H1 (cell line): ENCODE results near the gene COL4A2. TPM values are rescaled to one million over a fixed set of nuclear protein-coding genes. Genes with fewer than 3 reads are reported as not detected.
A peak's percentile ranks its signal among the peaks of the same experiment; 100 is the strongest.

Source experiments
- CTCF ChIA-PET: fragments of 300-600 bp; sonication (Branson Sonifier 250); formaldehyde crosslinking; loops from one replicate; lab custom pipeline; 2021; ENCODE audit not compliant: partially characterized antibody; lab: Charles Lee
- POLR2A ChIA-PET: fragments of 300-600 bp; sonication (Branson Sonifier 250); formaldehyde crosslinking; loops from one replicate; lab custom pipeline; 2021; ENCODE audit warnings: inconsistent platforms; ENCODE audit not compliant: partially characterized antibody; lab: Charles Lee
- DNase-seq, 2 experiments: peaks; one replicate each; pipeline versions ENCODE4 v3.0.0 to v3.0.0-alpha.2; 2010 to 2022; ENCODE audit warnings: low spot score in 2 of 2, low read depth in 1 of 2, mixed read lengths in 1 of 2
- FAIRE-seq: peaks from 2 replicates; lab custom pipeline; 2011; peaks lifted over from hg19 to GRCh38; lab: Jason Lieb, UNC
- H2AFZ ChIP-seq: 2 replicates; pipeline ENCODE4 v1.8.1; 2012; ENCODE audit warnings: low read length, inconsistent platforms
- H2AK5ac ChIP-seq: 2 replicates; pipeline ENCODE4 v1.6.1; 2013; ENCODE audit warnings: low read depth, low read length
- H2BK120ac ChIP-seq: replicated peaks from 2 replicates; pipeline ENCODE3; 2013; ENCODE audit warnings: low read depth, low read length, inconsistent platforms
- H2BK12ac ChIP-seq: 2 replicates; pipeline ENCODE4 v1.6.1; 2013; ENCODE audit warnings: low read depth, low read length
- H2BK15ac ChIP-seq: 2 replicates; pipeline ENCODE4 v1.6.1; 2013; ENCODE audit warnings: low read length
- H2BK20ac ChIP-seq: 2 replicates; pipeline ENCODE4 v1.6.1; 2013; ENCODE audit warnings: low read length
- H2BK5ac ChIP-seq: 2 replicates; pipeline ENCODE4 v1.6.1; 2013; ENCODE audit warnings: low read depth, low read length
- H3K14ac ChIP-seq: 2 replicates; pipeline ENCODE4 v1.6.1; 2013; ENCODE audit warnings: inconsistent platforms; ENCODE audit not compliant: insufficient read length
- H3K18ac ChIP-seq: 2 replicates; pipeline ENCODE4 v1.6.1; 2013; ENCODE audit warnings: low read length; ENCODE audit errors: extremely low read depth
- H3K23ac ChIP-seq: 2 replicates; pipeline ENCODE4 v1.6.1; 2013; ENCODE audit warnings: inconsistent platforms; ENCODE audit not compliant: insufficient read length
- H3K23me2 ChIP-seq: 2 replicates; pipeline ENCODE4 v1.6.1; 2013; ENCODE audit warnings: low read depth, low read length
- H3K27ac ChIP-seq: 2 replicates; pipeline ENCODE4 v1.6.1; 2011; ENCODE audit warnings: low read depth, low read length, inconsistent platforms
- H3K27me3 ChIP-seq, 4 experiments: replicated peaks in 1 of 4; 1 replicate in 1 of 4; 2 replicates in 3 of 4; pipeline versions ENCODE4 v1.6.1 to v1.8.1; 2011 to 2013; ENCODE audit warnings: low read length in 3 of 4, mild to moderate bottlenecking in 3 of 4, inconsistent platforms in 2 of 4, mixed read lengths in 2 of 4, moderate library complexity in 1 of 4; ENCODE audit not compliant: control insufficient read depth in 3 of 4, insufficient read depth in 3 of 4; ENCODE audit errors: extremely low read depth in 1 of 4
- H3K36me3 ChIP-seq, 4 experiments: 2 replicates each; pipeline versions ENCODE4 v1.6.1 to v1.8.1; 2011 to 2013; ENCODE audit warnings: mild to moderate bottlenecking in 4 of 4, low read length in 3 of 4, moderate library complexity in 2 of 4, control low read depth in 1 of 4, inconsistent platforms in 1 of 4; ENCODE audit not compliant: insufficient read depth in 4 of 4, control insufficient read depth in 2 of 4
- H3K4ac ChIP-seq: replicated peaks from 2 replicates; pipeline ENCODE3; 2013; ENCODE audit warnings: low read length, low read depth, mixed read lengths, inconsistent platforms; ENCODE audit not compliant: insufficient read length
- H3K4me1 ChIP-seq, 4 experiments: replicated peaks in 1 of 4; 1 replicate in 1 of 4; 2 replicates in 3 of 4; pipeline versions ENCODE4 v1.6.1 to v1.8.1; 2011 to 2013; ENCODE audit warnings: low read length in 3 of 4, inconsistent platforms in 2 of 4, mixed read lengths in 1 of 4; ENCODE audit not compliant: insufficient read depth in 4 of 4, control insufficient read depth in 3 of 4
- H3K4me2 ChIP-seq, 2 experiments: 2 replicates each; pipeline versions ENCODE4 v1.6.1 to v1.8.1; 2011 to 2013; ENCODE audit warnings: low read depth in 2 of 2, low read length in 2 of 2, control low read depth in 1 of 2, inconsistent platforms in 1 of 2, mild to moderate bottlenecking in 1 of 2; ENCODE audit not compliant: insufficient read depth in 1 of 2
- H3K4me3 ChIP-seq, 4 experiments: fragments of 200-600, 300-600 bp in 1 of 4; sonication (generic), shearing (Covaris generic), sonication (Bioruptor Twin) in 1 of 4; 2 replicates each; pipeline versions ENCODE4 v1.5.1 to v1.8.1; 2011 to 2016; ENCODE audit warnings: low read length in 4 of 4, low read depth in 3 of 4, control low read depth in 2 of 4, inconsistent platforms in 2 of 4, mild to moderate bottlenecking in 2 of 4, mixed read lengths in 1 of 4, moderate library complexity in 1 of 4; ENCODE audit not compliant: insufficient read depth in 2 of 4; ENCODE audit errors: extremely low read depth in 1 of 4
- H3K56ac ChIP-seq: replicated peaks from 2 replicates; pipeline ENCODE3; 2013; ENCODE audit warnings: low read depth, mild to moderate bottlenecking, mixed read lengths, low read length, inconsistent platforms; ENCODE audit not compliant: insufficient read length
- H3K79me1 ChIP-seq: 2 replicates; pipeline ENCODE4 v1.6.1; 2013; ENCODE audit warnings: low read depth, low read length, control low read depth
- H3K79me2 ChIP-seq, 2 experiments: 2 replicates each; pipeline versions ENCODE4 v1.6.1 to v1.8.1; 2012 to 2013; ENCODE audit warnings: low read length in 2 of 2, mild to moderate bottlenecking in 2 of 2, inconsistent platforms in 1 of 2; ENCODE audit not compliant: insufficient read depth in 2 of 2, control insufficient read depth in 1 of 2
- H3K9ac ChIP-seq, 4 experiments: replicated peaks in 1 of 4; 1 replicate in 1 of 4; 2 replicates in 3 of 4; pipeline versions ENCODE4 v1.6.1 to v1.8.1; 2011 to 2013; ENCODE audit warnings: low read depth in 3 of 4, low read length in 3 of 4, control low read depth in 2 of 4, mild to moderate bottlenecking in 2 of 4, moderate library complexity in 2 of 4, inconsistent platforms in 1 of 4; ENCODE audit errors: extremely low read depth in 1 of 4
- H3K9me3 ChIP-seq, 2 experiments: 2 replicates each; pipeline versions ENCODE4 v1.6.1 to v1.8.1; 2012 to 2013; ENCODE audit warnings: mild to moderate bottlenecking in 2 of 2, moderate library complexity in 2 of 2, control low read depth in 1 of 2, inconsistent platforms in 1 of 2, low read depth in 1 of 2, low read length in 1 of 2, mixed read lengths in 1 of 2; ENCODE audit not compliant: insufficient read depth in 2 of 2
- H4K20me1 ChIP-seq, 2 experiments: replicated peaks in 1 of 2; 2 replicates each; pipeline versions ENCODE3 to v1.8.1; 2011 to 2013; ENCODE audit warnings: inconsistent platforms in 2 of 2, low read length in 2 of 2, mild to moderate bottlenecking in 1 of 2; ENCODE audit not compliant: insufficient read depth in 2 of 2, control insufficient read depth in 1 of 2
- H4K5ac ChIP-seq: 2 replicates; pipeline ENCODE4 v1.6.1; 2013; ENCODE audit warnings: low read length, low read depth, mixed read lengths, inconsistent platforms; ENCODE audit not compliant: insufficient read length
- H4K8ac ChIP-seq: 2 replicates; pipeline ENCODE4 v1.8.0; 2013; ENCODE audit warnings: mild to moderate bottlenecking, moderate library complexity, low read length, inconsistent platforms; ENCODE audit not compliant: insufficient read depth; ENCODE audit errors: extremely low read depth
- H4K91ac ChIP-seq: replicated peaks from 2 replicates; pipeline ENCODE3; 2013; ENCODE audit warnings: low read length, mixed read lengths, inconsistent platforms; ENCODE audit not compliant: insufficient read length
- CTBP2 ChIP-seq: IDR thresholded peaks from 2 replicates; pipeline ENCODE4 v1.7.0; 2011; ENCODE audit warnings: borderline replicate concordance, mild to moderate bottlenecking, moderate library complexity, mixed read lengths, low read length; ENCODE audit not compliant: insufficient read depth, insufficient read length
- GTF2F1 ChIP-seq: IDR thresholded peaks from 2 replicates; pipeline ENCODE4 v1.6.1; 2012; ENCODE audit warnings: low read depth, low read length, improper control_type of control experiment, borderline replicate concordance
- HDAC6 ChIP-seq: IDR thresholded peaks from one replicate; pipeline ENCODE4 v1.7.1; 2012; ENCODE audit warnings: low read depth, mild to moderate bottlenecking, inconsistent platforms, low read length, moderate library complexity
- RXRA ChIP-seq: IDR thresholded peaks from 2 replicates; pipeline ENCODE4 v1.6.1; 2011; ENCODE audit warnings: low read depth, mild to moderate bottlenecking, low read length, moderate library complexity; ENCODE audit not compliant: insufficient read depth
- SRF ChIP-seq: IDR thresholded peaks from 2 replicates; pipeline ENCODE4 v1.6.1; 2011; ENCODE audit warnings: mild to moderate bottlenecking, low read depth, low read length, moderate library complexity
- TEAD4 ChIP-seq: IDR thresholded peaks from 2 replicates; pipeline ENCODE4 v1.6.1; 2012; ENCODE audit warnings: low read depth, low read length, inconsistent platforms, mixed read lengths
- WGBS, 2 experiments: shearing (Covaris generic) in 1 of 2; methylation state at CpG; one replicate each; pipeline versions ENCODE4 v1.1.6 to v1.1.7; 2013 to 2015; ENCODE audit warnings: low lambda C conversion rate in 2 of 2, mixed read lengths in 2 of 2, inconsistent platforms in 1 of 2, low coverage in 1 of 2, missing lambda C conversion rate in 1 of 2; ENCODE audit not compliant: insufficient replicate concordance in 2 of 2, insufficient coverage in 1 of 2, insufficient read length in 1 of 2; ENCODE audit errors: extremely low coverage in 1 of 2, missing lambda C conversion rate in 1 of 2; 5-methylcytosine and 5-hydroxymethylcytosine counted together
- polyA plus RNA-seq, 7 experiments: library from polyadenylated mRNA; depleted of rRNA in 3 of 7; stranded (reverse) in 5 of 7; unstranded in 2 of 7; fragments of >200 nt in 5 of 7; fragments of 200-250 nt in 2 of 7; gene quantifications; 1 replicate in 5 of 7; 2 replicates in 1 of 7; 4 replicates in 1 of 7; pipeline versions ENCODE4 v1.2.1 to v1.2.3, GENCODE V29; 2011 to 2013; ENCODE audit warnings: missing spikeins in 2 of 7, mixed read lengths in 2 of 7
- total RNA-seq: library from RNA; stranded (reverse); fragmentation: NEBNext Ultra II Directional; extraction: Animal tissue kit (Norgen Biotek cat#: 25700); gene quantifications from 2 replicates; pipeline ENCODE4 v1.2.1, GENCODE V29; 2021
- TF ChIP-seq, protein P1 (sequence below): IDR thresholded peaks from 2 replicates; pipeline ENCODE4 v1.6.1; 2012; ENCODE audit warnings: inconsistent platforms

The COL4A2 gene
- total and polyA plus RNA-seq, 2 of the 8 experiments (the other 6 are each of a cell fraction or from before 2014, with no cell fraction given) = 80.4 to 87.3 TPM

DNA sequence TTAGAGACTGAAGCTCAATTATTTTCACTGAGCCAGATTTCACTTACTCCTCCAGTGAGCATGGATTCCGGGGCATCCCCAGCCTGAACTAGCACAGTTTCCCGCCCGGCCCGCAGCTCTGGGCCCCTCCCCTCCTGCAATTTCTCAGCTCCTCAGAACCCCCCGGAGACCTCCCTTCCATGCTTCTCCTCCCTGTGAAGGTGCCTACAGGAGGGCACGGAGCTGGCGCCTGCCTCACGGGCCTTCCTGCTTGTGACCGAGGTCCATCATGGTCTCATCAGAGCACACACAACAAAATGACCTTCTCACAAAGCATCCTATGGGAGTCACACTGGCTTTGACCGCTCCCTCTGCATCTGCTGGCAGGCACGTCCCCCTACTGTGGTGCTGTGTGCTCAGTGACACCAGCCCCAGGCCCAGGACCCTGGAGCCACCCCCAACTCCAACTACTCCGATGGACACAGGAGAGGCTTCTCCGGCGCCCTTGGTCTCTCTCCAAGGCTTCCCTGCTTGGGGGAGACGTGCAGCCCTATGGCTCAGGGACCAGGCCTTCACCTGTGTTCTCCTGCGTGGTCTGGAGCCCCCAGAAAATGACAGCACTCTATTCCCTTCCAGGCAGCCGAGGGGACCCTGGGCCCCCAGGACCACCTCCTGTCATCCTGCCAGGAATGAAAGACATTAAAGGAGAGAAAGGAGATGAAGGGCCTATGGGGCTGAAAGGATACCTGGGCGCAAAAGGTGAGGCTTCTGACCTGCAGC, 177.4 kb downstream of the COL4A2 start:
- FAIRE-seq (no peak), DNase-seq (no peak)
- Histone ChIP-seq H3K23ac (no peak overlapping the region), H3K23me2 (no peaks in the 10 kb centered on the region), H3K4ac (peak overlapping the region; percentile 87), H2BK12ac (peak overlapping the region; percentile 99), H4K91ac (peak overlapping the region; percentile 97), H4K5ac (peak overlapping the region; percentile 28), H3K4me3 (no peak overlapping the region), H2BK20ac (peak overlapping the region; percentile 95; the same call in 1 of the 2 replicates), H2BK15ac (no peak overlapping the region), H4K8ac (0 out of 2 replicates have a peak overlapping the region, but pooled peaks have one; percentile 39), H2AK5ac (peak overlapping the region; percentile 99), H3K4me1 (peaks cover 13 to 31% (median 22%) of the 10 kb centered on the region in 4 experiments), H3K27ac (no peak overlapping the region), H3K9me3 (no peaks in the 10 kb centered on the region), H4K20me1 (no peaks in the 10 kb centered on the region), H2BK5ac (peak overlapping the region; percentile 97), H3K14ac (no peak overlapping the region), H3K56ac (peak overlapping the region; percentile 70), H3K79me2 (no peaks in the 10 kb centered on the region), H2BK120ac (peak overlapping the region; percentile 90), H3K27me3 (no peaks in the 10 kb centered on the region), H2AFZ (no peak overlapping the region), H3K79me1 (no peaks in the 10 kb centered on the region; the same call in 1 of the 2 replicates), H3K18ac (peak overlapping the region; percentile 95), H3K9ac (no peak overlapping the region), H3K4me2 (no peak overlapping the region), H3K36me3 (peaks cover 0 to 33% (median 5%) of the 10 kb centered on the region in 4 experiments; a peak in 3 of 8 replicates)
- TF ChIP-seq GTF2F1 (no peak), CTBP2 (no peak), RXRA (no peak), TEAD4 (no peak), SRF (no peak), HDAC6 (no peak)
- TF ChIP-seq, protein P1, sequence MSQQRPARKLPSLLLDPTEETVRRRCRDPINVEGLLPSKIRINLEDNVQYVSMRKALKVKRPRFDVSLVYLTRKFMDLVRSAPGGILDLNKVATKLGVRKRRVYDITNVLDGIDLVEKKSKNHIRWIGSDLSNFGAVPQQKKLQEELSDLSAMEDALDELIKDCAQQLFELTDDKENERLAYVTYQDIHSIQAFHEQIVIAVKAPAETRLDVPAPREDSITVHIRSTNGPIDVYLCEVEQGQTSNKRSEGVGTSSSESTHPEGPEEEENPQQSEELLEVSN = 0 out of 2 replicates have a peak, but pooled peaks have one; percentile 16
- ChIA-PET POLR2A (interaction anchor here (1.0 to 1.3 kb wide), 2 partner anchors 11 to 40 kb away, joined by 3 read pairs; no protein-coding TSS in a partner anchor), CTCF (interaction anchor here (1.0 to 2.0 kb wide), 4 partner anchors 10 to 109 kb away, joined by 3 to 7 read pairs (median 3); no protein-coding TSS in a partner anchor)
- WGBS, 2 experiments = 89% methylated on average over 18 of the region's 18 CpGs; no CpG with 5 or more reads in 1 of the 2 experiments
